ENCODE results near the gene ATP5F1D.

GRCh38 chr19:1279782-1280341 lies 38.3 kb downstream of the ATP5F1D start:
- peak; percentile 92 to 97 (median 95) for TF ChIP-seq CTCF (IDR thresholded peaks at IDR 0.05)
- TF ChIP-seq POLR2A (IDR thresholded peaks at IDR 0.05): no peak
